Adipocyte (in vitro differentiated cells): ENCODE measurements around the gene CEP43.

Experiments used
- DNase-seq: peaks from one replicate; pipeline ENCODE4 v3.0.0-alpha.2; 2015; ENCODE audit warnings: low read depth
- H3K27me3 ChIP-seq: replicated peaks from 2 replicates; pipeline ENCODE4 v1.7.0; 2013; ENCODE audit warnings: mild to moderate bottlenecking, low read length, moderate library complexity; ENCODE audit not compliant: control insufficient read depth, insufficient read depth
- H3K36me3 ChIP-seq: 2 replicates; pipeline ENCODE4 v1.7.0; 2013; ENCODE audit warnings: low read length, mild to moderate bottlenecking, moderate library complexity; ENCODE audit not compliant: control insufficient read depth, insufficient read depth, severe bottlenecking
- H3K4me1 ChIP-seq: 2 replicates; pipeline ENCODE4 v1.7.0; 2013; ENCODE audit warnings: mild to moderate bottlenecking, low read length, moderate library complexity; ENCODE audit not compliant: control insufficient read depth, insufficient read depth
- H3K4me3 ChIP-seq: 2 replicates; pipeline ENCODE4 v1.7.0; 2013; ENCODE audit warnings: mild to moderate bottlenecking, low read length, moderate library complexity
- H3K9ac ChIP-seq: 2 replicates; pipeline ENCODE4 v1.7.0; 2013; ENCODE audit warnings: mild to moderate bottlenecking, low read length, moderate library complexity
- H3K9me3 ChIP-seq: 2 replicates; pipeline ENCODE4 v1.7.0; 2013; ENCODE audit warnings: mild to moderate bottlenecking, low read length, moderate library complexity; ENCODE audit not compliant: control insufficient read depth

Gene CEP43

GRCh38 chr6:167027308-167027707 is 28.1 kb downstream of the CEP43 start:
- Histone ChIP-seq H3K9ac (no peak overlapping the region), H3K27me3 (no peaks in the 10 kb centered on the region), H3K4me1 (peaks cover 6% of the 10 kb centered on the region), H3K4me3 (no peak overlapping the region), H3K36me3 (peaks cover 43% of the 10 kb centered on the region), H3K9me3 (no peaks in the 10 kb centered on the region)
- no peak for DNase-seq

- H3K27me3 ChIP-seq: no peaks in the 10 kb centered on the region
- H3K9me3 ChIP-seq: no peaks in the 10 kb centered on the region
- H3K4me1 ChIP-seq: peaks cover 6% of the 10 kb centered on the region
- no peak overlapping the region for H3K9ac ChIP-seq
- peaks cover 38% of the 10 kb centered on the region for H3K36me3 ChIP-seq
- no peak for DNase-seq
- no peak overlapping the region for H3K4me3 ChIP-seq
Measured at GRCh38 chr6:167027772-167028171, 28.6 kb downstream of the CEP43 start.

GRCh38 chr6:167030222-167031072 is 31.2 kb downstream of the CEP43 start:
- DNase-seq: no peak
- Histone ChIP-seq H3K4me1 (peaks cover 6% of the 10 kb centered on the region), H3K9me3 (no peaks in the 10 kb centered on the region), H3K36me3 (peaks cover 42% of the 10 kb centered on the region), H3K9ac (no peak overlapping the region), H3K27me3 (no peaks in the 10 kb centered on the region), H3K4me3 (no peak overlapping the region)

- no peaks in the 10 kb centered on the region for H3K27me3 ChIP-seq
- DNase-seq: no peak
- H3K4me3 ChIP-seq: no peak overlapping the region
- H3K36me3 ChIP-seq: peaks cover 41% of the 10 kb centered on the region
- H3K9me3 ChIP-seq: no peaks in the 10 kb centered on the region
- H3K9ac ChIP-seq: no peak overlapping the region
- H3K4me1 ChIP-seq: peaks cover 6% of the 10 kb centered on the region
Measured at GRCh38 chr6:167031082-167031709, 32.0 kb downstream of the CEP43 start.

GRCh38 chr6:167034056-167034455 is 34.9 kb downstream of the CEP43 start:
- Histone ChIP-seq H3K27me3 (no peaks in the 10 kb centered on the region), H3K36me3 (peaks cover 39% of the 10 kb centered on the region), H3K4me1 (peaks cover 6% of the 10 kb centered on the region), H3K9ac (no peak overlapping the region), H3K9me3 (no peaks in the 10 kb centered on the region), H3K4me3 (no peak overlapping the region)
- no peak for DNase-seq

- Histone ChIP-seq H3K9ac (no peak overlapping the region), H3K4me1 (no peaks in the 10 kb centered on the region), H3K36me3 (peaks cover 41% of the 10 kb centered on the region)
Measured at GRCh38 chr6:167037762-167038161, 38.6 kb downstream of the CEP43 start.

GRCh38 chr6:167044696-167045095 is 45.5 kb downstream of the CEP43 start:
- H3K36me3 ChIP-seq: peaks cover 6% of the 10 kb centered on the region
- no peak overlapping the region for H3K4me3 ChIP-seq
- H3K27me3 ChIP-seq: no peaks in the 10 kb centered on the region
- H3K9me3 ChIP-seq: no peaks in the 10 kb centered on the region
- H3K9ac ChIP-seq: no peak overlapping the region
- H3K4me1 ChIP-seq: no peaks in the 10 kb centered on the region
- DNase-seq: peak; percentile 55

More at GRCh38 chr6:167037762-167038161, 38.6 kb downstream of the CEP43 start:
- no peak overlapping the region for H3K4me3 ChIP-seq
- DNase-seq: no peak
- no peaks in the 10 kb centered on the region for H3K27me3 ChIP-seq
- H3K9me3 ChIP-seq: no peaks in the 10 kb centered on the region

GRCh38 chr6:167045828-167046580 is 46.8 kb downstream of the CEP43 start:
- Histone ChIP-seq H3K4me3 (no peak overlapping the region), H3K9ac (no peak overlapping the region), H3K36me3 (no peaks in the 10 kb centered on the region), H3K27me3 (no peaks in the 10 kb centered on the region), H3K4me1 (no peaks in the 10 kb centered on the region), H3K9me3 (no peaks in the 10 kb centered on the region)
- no peak for DNase-seq

GRCh38 chr6:167046861-167047495 is 47.8 kb downstream of the CEP43 start:
- DNase-seq: no peak
- Histone ChIP-seq H3K9ac (no peak overlapping the region), H3K27me3 (no peaks in the 10 kb centered on the region), H3K9me3 (no peaks in the 10 kb centered on the region), H3K4me3 (no peak overlapping the region), H3K4me1 (no peaks in the 10 kb centered on the region), H3K36me3 (no peaks in the 10 kb centered on the region)

GRCh38 chr6:167047554-167047953 is 48.4 kb downstream of the CEP43 start:
- Histone ChIP-seq H3K9ac (no peak overlapping the region), H3K36me3 (no peaks in the 10 kb centered on the region), H3K27me3 (no peaks in the 10 kb centered on the region), H3K9me3 (no peaks in the 10 kb centered on the region), H3K4me3 (no peak overlapping the region), H3K4me1 (no peaks in the 10 kb centered on the region)
- DNase-seq: no peak
